ENCODE measurements around the gene EAF2.

The EAF2 gene

GRCh38 chr3:121822973-121823372 is 12.0 kb upstream of the EAF2 start:
- no CpG with 5 or more reads among the region's 1 CpG for WGBS
- DNase-seq = no peak
- Histone ChIP-seq H4K91ac (ENCODE audit: low read length) (no peak overlapping the region), H3K4me2 (ENCODE audit: low read length, poor library complexity, severe bottlenecking) (no peak overlapping the region), H3K9me3 (ENCODE audit: control insufficient read depth, low read length) (peaks cover 40% of the 10 kb centered on the region), H3K4ac (ENCODE audit: low read depth in 1 of 2, low read length in 2 of 2) (no peak overlapping the region), H3K9ac (ENCODE audit: low read length) (no peak overlapping the region), H3K4me1 (ENCODE audit: control insufficient read depth, insufficient read depth, low read depth, low read length) (no peaks in the 10 kb centered on the region), H2BK5ac (ENCODE audit: low read depth, low read length, poor library complexity, severe bottlenecking) (no peak overlapping the region), H2BK12ac (ENCODE audit: low read length in 2 of 2) (no peak overlapping the region), H3K27ac (ENCODE audit: low read length, poor library complexity, severe bottlenecking) (no peak overlapping the region), H2BK15ac (ENCODE audit: low read depth, poor library complexity, severe bottlenecking) (no peak overlapping the region), H3K4me3 (ENCODE audit: insufficient read depth in 1 of 2, low read depth in 1 of 2, low read length in 2 of 2) (no peak overlapping the region), H3K14ac (ENCODE audit: low read length in 2 of 2) (no peak overlapping the region), H2AK5ac (ENCODE audit: low read length, severe bottlenecking) (no peak overlapping the region), H3K36me3 (ENCODE audit: control insufficient read depth in 1 of 2, insufficient read depth in 2 of 2, low read depth in 1 of 2, low read length in 2 of 2) (peaks cover 3 to 83% of the 10 kb centered on the region in 2 experiments), H3K23ac (ENCODE audit: low read length in 2 of 2) (no peak overlapping the region), H2AFZ (ENCODE audit: low read depth, low read length) (no peak overlapping the region), H3K18ac (ENCODE audit: low read depth in 1 of 2, low read length in 2 of 2) (no peak overlapping the region), H4K8ac (ENCODE audit: low read length) (no peak overlapping the region), H2BK120ac (ENCODE audit: low read depth, low read length) (no peak overlapping the region), H3K27me3 (ENCODE audit: control insufficient read depth in 1 of 2, insufficient read depth in 1 of 2, low read length in 2 of 2) (no peaks in the 10 kb centered on the region), H3K79me1 (replicated peaks; ENCODE audit: low read length, poor library complexity, severe bottlenecking) (peaks cover 6% of the 10 kb centered on the region)

GRCh38 chr3:121834157-121834670 is 795 bp upstream of the EAF2 start:
- Histone ChIP-seq H3K18ac (ENCODE audit: low read depth in 1 of 2, low read length in 2 of 2) (no peak overlapping the region), H2AK5ac (ENCODE audit: low read length, severe bottlenecking) (no peak overlapping the region), H3K27ac (ENCODE audit: low read length, poor library complexity, severe bottlenecking) (peak overlapping the region; percentile 28), H3K23ac (ENCODE audit: low read length in 2 of 2) (peak overlapping the region in 1 of 2 experiments; percentile 73), H2BK120ac (ENCODE audit: low read depth, low read length) (peak overlapping the region; percentile 2), H4K8ac (ENCODE audit: low read length) (no peak overlapping the region), H3K4me2 (ENCODE audit: low read length, poor library complexity, severe bottlenecking) (peak overlapping the region; percentile 92), H3K79me1 (replicated peaks; ENCODE audit: low read length, poor library complexity, severe bottlenecking) (peaks cover 20% of the 10 kb centered on the region), H3K4me3 (ENCODE audit: insufficient read depth in 1 of 2, low read depth in 1 of 2, low read length in 2 of 2) (peak overlapping the region; percentile 65 to 87), H3K9me3 (ENCODE audit: control insufficient read depth, low read length) (no peaks in the 10 kb centered on the region), H3K27me3 (ENCODE audit: control insufficient read depth in 1 of 2, insufficient read depth in 1 of 2, low read length in 2 of 2) (no peaks in the 10 kb centered on the region), H3K36me3 (ENCODE audit: control insufficient read depth in 1 of 2, insufficient read depth in 2 of 2, low read depth in 1 of 2, low read length in 2 of 2) (peaks cover 0 to 28% of the 10 kb centered on the region in 2 experiments), H4K91ac (ENCODE audit: low read length) (no peak overlapping the region), H2BK5ac (ENCODE audit: low read depth, low read length, poor library complexity, severe bottlenecking) (no peak overlapping the region), H3K9ac (ENCODE audit: low read length) (peak overlapping the region; percentile 95), H3K14ac (ENCODE audit: low read length in 2 of 2) (no peak overlapping the region), H3K4ac (ENCODE audit: low read depth in 1 of 2, low read length in 2 of 2) (peak overlapping the region in 1 of 2 experiments; percentile 1), H2BK12ac (ENCODE audit: low read length in 2 of 2) (no peak overlapping the region), H2BK15ac (ENCODE audit: low read depth, poor library complexity, severe bottlenecking) (no peak overlapping the region), H2AFZ (ENCODE audit: low read depth, low read length) (peak overlapping the region; percentile 93), H3K4me1 (ENCODE audit: control insufficient read depth, insufficient read depth, low read depth, low read length) (no peaks in the 10 kb centered on the region)
- WGBS = 12% methylated on average over 15 of the region's 15 CpGs
- no peak for DNase-seq

GRCh38 chr3:121835465-121835801 is 424 bp downstream of the EAF2 start:
- 2% methylated on average over 9 of the region's 11 CpGs for WGBS
- no peak overlapping the region for H2BK5ac ChIP-seq (ENCODE audit: low read depth, low read length, poor library complexity, severe bottlenecking)
- H3K9ac ChIP-seq (ENCODE audit: low read length) = peak overlapping the region; percentile 95
- no peak overlapping the region for H2BK120ac ChIP-seq (ENCODE audit: low read depth, low read length)
- no peak overlapping the region for H3K23ac ChIP-seq (ENCODE audit: low read length in 2 of 2)
- H4K8ac ChIP-seq (ENCODE audit: low read length) = no peak overlapping the region
- H2AK5ac ChIP-seq (ENCODE audit: low read length, severe bottlenecking) = no peak overlapping the region
- H4K91ac ChIP-seq (ENCODE audit: low read length) = no peak overlapping the region
- no peak overlapping the region for H3K14ac ChIP-seq (ENCODE audit: low read length in 2 of 2)
- peaks cover 12% of the 10 kb centered on the region for H3K79me1 ChIP-seq (replicated peaks; ENCODE audit: low read length, poor library complexity, severe bottlenecking)
- peak overlapping the region; percentile 11 to 68 for H3K18ac ChIP-seq (ENCODE audit: low read depth in 1 of 2, low read length in 2 of 2)
- DNase-seq = no peak
- no peak overlapping the region for H3K27ac ChIP-seq (ENCODE audit: low read length, poor library complexity, severe bottlenecking)
- no peaks in the 10 kb centered on the region for H3K4me1 ChIP-seq (ENCODE audit: control insufficient read depth, insufficient read depth, low read depth, low read length)
- no peaks in the 10 kb centered on the region for H3K27me3 ChIP-seq (ENCODE audit: control insufficient read depth in 1 of 2, insufficient read depth in 1 of 2, low read length in 2 of 2)
- H3K4me3 ChIP-seq (ENCODE audit: insufficient read depth in 1 of 2, low read depth in 1 of 2, low read length in 2 of 2) = peak overlapping the region; percentile 65 to 87
- H3K4ac ChIP-seq (ENCODE audit: low read depth in 1 of 2, low read length in 2 of 2) = no peak overlapping the region
- H3K9me3 ChIP-seq (ENCODE audit: control insufficient read depth, low read length) = no peaks in the 10 kb centered on the region
- H2BK12ac ChIP-seq (ENCODE audit: low read length in 2 of 2) = no peak overlapping the region
- no peak overlapping the region for H2BK15ac ChIP-seq (ENCODE audit: low read depth, poor library complexity, severe bottlenecking)
- H3K36me3 ChIP-seq (ENCODE audit: control insufficient read depth in 1 of 2, insufficient read depth in 2 of 2, low read depth in 1 of 2, low read length in 2 of 2) = peaks cover 0 to 25% of the 10 kb centered on the region in 2 experiments
- H3K4me2 ChIP-seq (ENCODE audit: low read length, poor library complexity, severe bottlenecking) = peak overlapping the region; percentile 98
- H2AFZ ChIP-seq (ENCODE audit: low read depth, low read length) = peak overlapping the region; percentile 94

DNA sequence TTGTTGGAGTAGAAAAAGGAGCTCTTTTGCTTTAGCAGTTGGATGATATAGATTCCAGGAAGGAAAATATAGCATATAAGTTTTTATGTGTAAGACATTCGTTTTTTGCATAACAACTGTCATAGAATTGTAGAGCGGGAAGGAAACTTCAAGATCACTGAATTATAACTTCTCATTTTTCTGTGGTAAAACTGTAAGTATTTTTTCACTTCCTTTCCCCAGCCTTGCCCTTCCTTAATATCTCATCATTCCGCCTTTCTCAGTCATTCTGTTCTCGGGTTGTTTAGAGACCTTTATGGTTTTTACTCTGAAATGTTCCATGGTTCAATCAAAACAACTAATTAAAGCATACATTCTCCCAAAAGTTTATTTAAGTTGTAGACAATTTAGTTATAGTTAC is 1.1 kb downstream of the EAF2 start:
- H3K27me3 ChIP-seq (ENCODE audit: control insufficient read depth in 1 of 2, insufficient read depth in 1 of 2, low read length in 2 of 2) = no peaks in the 10 kb centered on the region
- no peaks in the 10 kb centered on the region for H3K9me3 ChIP-seq (ENCODE audit: control insufficient read depth, low read length)
- no peak overlapping the region for H3K4me3 ChIP-seq (ENCODE audit: insufficient read depth in 1 of 2, low read depth in 1 of 2, low read length in 2 of 2)
- H3K18ac ChIP-seq (ENCODE audit: low read depth in 1 of 2, low read length in 2 of 2) = no peak overlapping the region
- no peaks in the 10 kb centered on the region for H3K4me1 ChIP-seq (ENCODE audit: control insufficient read depth, insufficient read depth, low read depth, low read length)
- H3K4me2 ChIP-seq (ENCODE audit: low read length, poor library complexity, severe bottlenecking) = no peak overlapping the region
- H2BK120ac ChIP-seq (ENCODE audit: low read depth, low read length) = no peak overlapping the region
- no peak for DNase-seq
- no peak overlapping the region for H3K9ac ChIP-seq (ENCODE audit: low read length)
- H2AFZ ChIP-seq (ENCODE audit: low read depth, low read length) = no peak overlapping the region
- no peak overlapping the region for H2AK5ac ChIP-seq (ENCODE audit: low read length, severe bottlenecking)
- H4K91ac ChIP-seq (ENCODE audit: low read length) = no peak overlapping the region
- peaks cover 0 to 19% of the 10 kb centered on the region in 2 experiments for H3K36me3 ChIP-seq (ENCODE audit: control insufficient read depth in 1 of 2, insufficient read depth in 2 of 2, low read depth in 1 of 2, low read length in 2 of 2)
- no peak overlapping the region for H3K23ac ChIP-seq (ENCODE audit: low read length in 2 of 2)
- H3K79me1 ChIP-seq (replicated peaks; ENCODE audit: low read length, poor library complexity, severe bottlenecking) = peaks cover 10% of the 10 kb centered on the region
- H2BK15ac ChIP-seq (ENCODE audit: low read depth, poor library complexity, severe bottlenecking) = no peak overlapping the region
- H2BK5ac ChIP-seq (ENCODE audit: low read depth, low read length, poor library complexity, severe bottlenecking) = no peak overlapping the region
- no peak overlapping the region for H4K8ac ChIP-seq (ENCODE audit: low read length)
- no peak overlapping the region for H3K14ac ChIP-seq (ENCODE audit: low read length in 2 of 2)
- H3K27ac ChIP-seq (ENCODE audit: low read length, poor library complexity, severe bottlenecking) = no peak overlapping the region
- H3K4ac ChIP-seq (ENCODE audit: low read depth in 1 of 2, low read length in 2 of 2) = no peak overlapping the region
- no CpG with 5 or more reads among the region's 4 CpGs for WGBS
- no peak overlapping the region for H2BK12ac ChIP-seq (ENCODE audit: low read length in 2 of 2)
